HG02798 (cell line): ENCODE results near the gene GINS1.

Source experiments
- ATAC-seq: cut with Tn5 transposase; IDR thresholded peaks from one replicate; pipeline ENCODE4 v1.9.1; 2021; ENCODE audit warnings: mild to moderate bottlenecking; ENCODE audit not compliant: unreplicated experiment, poor library complexity

Gene GINS1

DNA sequence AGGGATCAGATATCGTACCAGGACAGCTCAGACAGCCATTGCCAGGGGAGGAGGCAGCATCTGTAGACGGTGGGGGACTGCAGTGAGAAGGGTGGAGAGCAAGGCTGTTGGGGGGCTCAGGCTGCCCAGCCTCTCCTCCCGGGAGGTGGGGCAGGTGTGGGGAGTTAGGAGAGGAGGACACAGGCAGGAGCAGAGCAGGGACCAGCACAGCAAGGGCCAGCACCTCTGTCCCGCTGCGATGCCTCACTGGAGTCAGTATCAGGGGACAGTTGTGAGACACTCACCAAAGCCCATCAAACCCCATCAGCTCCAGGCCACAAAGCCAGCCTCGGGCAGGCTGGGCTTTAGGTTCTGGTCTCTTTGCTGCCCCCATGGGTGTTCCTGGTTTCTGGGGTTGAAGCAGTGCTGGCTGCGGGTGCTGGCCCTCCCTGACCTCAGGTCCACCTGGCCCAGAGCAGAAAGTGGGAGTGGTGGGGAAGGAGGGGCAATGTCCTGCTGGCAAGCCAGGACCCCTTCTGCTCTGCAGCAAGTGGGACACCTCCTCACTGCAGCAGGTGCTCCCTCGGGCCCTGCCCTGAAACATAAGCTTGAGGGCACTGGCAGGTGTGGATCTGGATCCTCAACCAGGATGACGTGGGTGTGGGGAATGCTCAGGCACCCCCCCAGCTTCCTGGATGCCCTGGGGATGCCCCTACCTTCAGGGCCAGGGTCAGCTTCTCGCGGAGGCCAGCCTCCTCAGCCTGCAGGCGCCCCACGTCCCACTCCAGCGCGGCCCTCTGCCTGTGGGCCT, 83.4 kb downstream of the GINS1 start:
- ATAC-seq = no peak

DNA sequence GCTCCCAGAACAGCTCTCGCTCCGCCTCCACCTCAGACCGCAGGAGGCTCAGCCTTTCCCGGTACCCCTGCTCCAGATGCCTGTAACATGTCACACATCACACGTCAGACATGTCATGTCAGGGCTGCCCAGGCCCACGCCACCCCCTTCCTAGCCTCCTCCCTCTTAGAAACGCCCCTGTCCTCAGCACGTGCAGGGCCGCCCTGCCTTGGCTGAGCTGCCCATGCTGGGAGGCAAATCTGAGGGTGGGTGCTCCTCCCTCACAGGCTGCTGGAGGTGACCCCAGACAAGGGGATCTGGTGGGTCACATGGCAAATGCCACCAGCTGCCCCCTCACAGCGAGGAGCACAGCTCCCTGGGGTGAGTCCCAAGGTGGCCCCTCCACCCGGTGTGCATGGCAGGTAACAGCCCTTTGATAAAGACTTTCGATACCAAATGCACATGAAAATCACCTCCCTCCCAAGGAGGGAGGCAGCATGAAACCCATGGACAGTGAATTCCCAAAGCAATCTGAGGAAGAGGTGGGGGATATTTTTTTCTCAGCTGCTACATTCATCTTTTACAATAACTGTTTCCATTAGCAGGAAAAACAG, 84.1 kb downstream of the GINS1 start:
- no peak for ATAC-seq

DNA sequence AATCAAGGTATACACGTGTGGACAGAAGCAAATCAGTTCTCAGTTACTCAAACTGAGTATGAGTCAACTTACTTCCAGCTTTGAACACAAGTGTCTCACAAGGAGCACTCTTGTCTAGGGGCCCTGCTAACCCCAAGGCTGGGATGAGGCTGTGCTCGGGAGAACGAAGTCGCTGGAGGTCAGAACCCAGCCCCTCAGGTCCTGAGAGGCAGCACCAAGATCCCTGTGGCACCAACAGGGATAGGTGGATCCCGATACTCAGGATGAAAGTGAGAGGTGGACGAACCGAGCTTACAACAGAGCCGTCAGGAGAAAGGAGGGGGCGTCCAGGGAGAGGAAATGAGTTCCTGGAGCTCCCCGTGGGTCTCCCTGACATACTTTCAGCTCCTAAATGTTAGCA, 85.7 kb downstream of the GINS1 start:
- ATAC-seq = no peak

DNA sequence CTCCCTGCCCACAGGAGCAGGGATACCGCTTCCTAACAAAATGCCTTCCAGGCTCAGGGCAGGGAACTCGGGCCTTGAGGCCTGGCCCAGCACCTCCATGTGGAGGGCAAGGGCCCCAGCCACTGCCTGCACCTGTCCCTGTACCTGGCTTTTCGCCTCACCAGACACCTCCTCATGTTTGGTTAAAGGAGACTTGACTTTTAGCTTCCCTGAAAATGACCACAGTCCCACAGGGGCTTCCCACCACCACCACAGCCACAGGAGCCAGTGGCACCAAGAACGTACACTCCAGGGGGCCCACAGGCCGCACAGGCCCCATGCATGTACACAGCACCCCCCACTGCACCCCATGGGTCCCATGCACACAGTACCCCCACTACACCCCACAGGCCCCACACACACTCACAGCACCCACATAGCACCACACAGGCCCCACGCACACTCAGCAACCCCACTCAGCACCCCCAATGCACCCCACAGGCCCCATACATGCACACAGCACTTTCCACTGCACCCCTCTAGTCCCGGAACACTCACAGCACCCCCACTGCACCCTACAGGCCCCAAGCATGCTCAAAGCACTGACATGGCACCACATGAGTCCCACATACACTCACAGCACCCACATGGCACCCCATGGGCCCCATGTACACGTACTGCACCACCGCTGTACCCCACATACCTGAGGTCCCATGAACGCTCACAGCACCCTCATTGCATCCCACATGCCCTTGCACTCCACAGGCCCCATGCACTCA, 86.5 kb downstream of the GINS1 start:
- no peak for ATAC-seq

DNA sequence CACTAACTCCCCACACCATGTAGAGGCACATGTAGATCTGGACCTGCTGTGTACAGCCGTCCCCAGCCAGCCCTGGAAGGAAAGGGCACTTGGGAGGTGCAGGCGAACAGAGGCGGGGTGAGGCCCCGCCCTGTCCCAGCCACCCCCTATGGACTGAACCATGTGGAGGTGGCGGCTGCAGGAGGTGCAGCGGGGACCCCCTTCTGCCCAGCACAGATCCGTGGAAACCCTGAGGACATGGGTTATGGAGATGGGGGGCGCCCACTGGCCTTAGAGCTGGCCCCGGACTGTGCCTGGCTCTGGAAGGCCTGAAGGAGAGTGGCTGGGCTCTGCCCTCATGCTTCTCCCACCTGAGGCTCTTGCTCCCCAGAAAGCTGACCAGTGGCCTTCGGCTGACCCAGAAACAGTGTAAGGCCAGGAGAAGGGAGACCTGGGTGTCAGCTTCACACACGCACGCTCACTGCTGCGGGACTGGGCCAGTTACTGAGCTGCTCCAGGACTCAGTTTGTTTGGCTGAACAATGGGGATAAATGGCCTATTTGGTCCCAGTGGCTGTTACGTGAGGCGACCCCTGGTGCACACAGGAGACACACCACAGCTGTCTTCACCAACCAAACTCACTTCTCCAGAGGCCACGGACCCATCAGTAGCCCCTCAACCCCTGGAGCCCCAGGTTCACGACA, 87.2 kb downstream of the GINS1 start:
- ATAC-seq = no peak

DNA sequence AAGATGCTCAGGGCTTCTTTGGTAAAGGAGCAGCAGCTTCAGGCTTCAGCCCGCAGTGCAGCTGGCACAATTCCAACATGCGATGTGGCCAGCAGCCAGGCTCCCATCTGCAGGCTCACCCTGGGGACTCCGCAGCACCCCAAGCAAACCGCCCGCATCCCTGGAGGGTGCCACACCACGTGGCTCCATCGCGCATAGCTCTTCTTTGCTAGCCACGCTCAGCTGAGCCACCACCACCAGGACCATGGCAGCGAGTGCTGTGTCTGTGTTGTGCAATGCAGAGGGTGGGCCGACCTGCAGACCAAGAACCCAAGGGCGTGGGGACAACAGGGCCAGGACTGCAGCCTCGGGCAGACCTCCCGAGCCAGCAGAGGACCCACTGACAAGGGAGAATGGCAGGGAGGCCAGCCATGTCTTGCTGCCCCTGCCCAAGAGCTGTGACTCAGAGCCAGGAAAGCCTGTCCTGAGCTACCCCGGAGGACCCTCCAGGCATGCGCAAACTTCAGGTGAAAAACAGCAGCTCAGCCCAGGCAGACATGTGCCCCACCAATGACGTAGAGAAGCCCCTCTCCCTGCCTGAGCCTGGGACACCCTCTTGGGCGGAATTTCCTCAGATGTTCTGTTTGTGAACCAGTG, 87.8 kb downstream of the GINS1 start:
- no peak for ATAC-seq

DNA sequence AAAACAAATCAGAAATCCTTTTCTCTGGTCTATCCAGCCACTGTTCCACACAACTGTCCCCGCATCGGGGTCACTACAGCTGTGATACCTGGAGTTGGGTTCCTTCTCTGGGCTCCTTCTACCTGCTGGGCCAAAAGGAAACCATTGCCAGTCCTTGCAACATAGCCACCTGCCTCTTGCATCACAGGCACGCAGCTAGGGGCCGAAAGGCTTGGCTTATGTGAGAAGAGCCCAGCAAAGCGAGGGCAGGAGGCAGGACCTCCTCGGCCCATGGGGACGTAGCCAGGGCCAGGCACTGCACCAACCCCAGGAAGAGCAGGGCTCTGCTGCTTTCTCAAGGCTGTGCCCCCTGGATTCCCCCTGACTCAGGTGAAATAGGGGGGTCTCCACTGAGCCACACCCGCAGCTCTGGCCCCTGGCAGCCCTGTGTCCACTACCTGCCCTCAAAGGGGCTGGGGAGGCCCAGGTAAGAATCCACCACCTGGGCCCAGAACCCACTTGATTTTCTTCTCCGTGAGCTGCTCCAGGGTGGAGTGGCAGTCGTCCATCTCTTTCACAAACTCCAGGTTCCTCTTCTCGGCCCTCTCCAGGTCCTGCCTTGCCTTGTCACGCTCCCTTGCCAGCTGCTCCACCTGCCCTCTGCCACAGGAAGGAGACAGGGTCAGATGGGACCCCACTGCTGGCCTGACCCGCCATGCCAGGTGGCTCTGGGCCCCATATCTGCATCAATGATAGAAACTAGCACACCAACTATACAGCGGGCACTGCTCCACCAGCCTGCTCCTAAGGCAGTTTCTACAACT, 88.9 kb downstream of the GINS1 start:
- ATAC-seq = no peak

DNA sequence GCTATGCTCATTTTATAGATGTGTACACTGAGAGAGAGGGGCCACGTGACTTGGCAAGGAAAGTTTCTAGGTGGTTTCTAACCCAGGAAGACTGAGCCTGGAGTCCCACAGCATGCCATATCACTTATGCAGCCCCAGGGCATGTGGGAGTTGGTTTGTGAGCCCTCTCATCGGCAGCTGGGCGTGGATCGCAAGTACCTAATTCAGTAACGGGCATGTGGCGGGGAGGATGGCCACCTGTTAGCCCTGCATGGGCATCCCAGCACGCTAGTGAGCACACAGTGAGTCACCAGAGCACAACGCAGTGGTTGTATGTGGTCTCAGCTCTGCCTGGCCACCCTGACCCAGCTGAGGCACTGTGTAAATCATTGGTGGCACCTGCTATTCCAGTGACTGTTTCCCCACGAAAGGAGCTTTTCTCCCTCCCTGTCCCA, 89.5 kb downstream of the GINS1 start:
- no peak for ATAC-seq

DNA sequence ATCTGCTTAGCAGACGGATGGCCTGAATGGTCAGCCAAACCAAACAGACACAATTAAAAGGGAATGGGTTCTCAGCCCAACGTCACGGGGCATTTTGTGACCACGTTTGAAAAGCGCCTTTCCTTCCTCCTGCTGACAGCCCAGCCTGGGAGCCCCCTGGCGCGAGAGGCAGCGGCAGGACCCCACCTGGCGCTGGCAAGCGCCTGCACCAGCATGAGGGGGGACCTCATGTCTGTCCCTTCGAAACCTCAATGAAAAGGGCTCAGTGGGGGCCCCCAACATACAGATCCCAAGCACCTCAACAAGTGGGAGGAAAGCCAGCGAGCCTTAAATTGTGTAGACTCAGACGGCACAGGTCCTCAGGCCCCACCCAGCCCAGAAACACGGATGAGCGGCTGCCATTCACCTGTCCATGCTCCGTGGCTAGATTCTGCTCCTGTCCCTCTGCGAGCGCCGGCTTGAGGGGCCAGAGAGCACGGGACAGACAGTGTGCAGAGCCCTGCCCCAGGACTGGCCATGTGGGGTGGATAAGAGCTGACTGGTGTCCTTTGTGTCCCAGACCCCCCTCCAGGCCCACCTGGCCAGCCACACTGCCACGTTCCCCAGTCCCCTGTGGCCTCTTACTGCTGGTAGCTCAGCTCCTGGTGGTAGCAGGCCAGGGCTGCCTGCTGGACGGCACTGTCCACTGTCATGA, 90.3 kb downstream of the GINS1 start:
- ATAC-seq = no peak
